T-cell (primary cell): ENCODE results near the gene MAIP1. TPM values are rescaled to one million over a fixed set of nuclear protein-coding genes. Genes with fewer than 3 reads are reported as not detected.

ENCODE experiments used
- ATAC-seq, 4 experiments: fragments of 200-7000 bp in 3 of 4; fragments of 150-1000 bp in 1 of 4; cut with Tn5 transposase; replicated peaks in 1 of 4; 1 replicate in 3 of 4; 2 replicates in 1 of 4; pipeline ENCODE4 v1.10.0; 2021; ENCODE audit warnings: moderate library complexity in 3 of 4, mild to moderate bottlenecking in 2 of 4, moderate number of reproducible peaks in 1 of 4
- CTCF ChIA-PET, 2 donors: fragments of 300-600 bp; sonication (Branson Sonifier 250); formaldehyde crosslinking; loops; one replicate each; lab custom pipeline; 2022; ENCODE audit warnings: antibody characterized with exemption in 2 of 2; lab: Charles Lee
- POLR2A ChIA-PET, 2 donors: fragments of 300-600 bp; sonication (Branson Sonifier 250); formaldehyde crosslinking; loops; one replicate each; lab custom pipeline; 2022; ENCODE audit warnings: antibody characterized with exemption in 2 of 2; lab: Charles Lee
- DNase-seq, 35 experiments: peaks; one replicate each; pipeline versions ENCODE4 v3.0.0 to v3.0.0-alpha.2; 2013 to 2023
- H3K27ac ChIP-seq: one replicate; pipeline ENCODE4 v1.5.1; 2013; ENCODE audit warnings: low read length
- H3K27me3 ChIP-seq, 2 experiments: replicated peaks in 1 of 2; 1 replicate in 1 of 2; 2 replicates in 1 of 2; pipeline versions ENCODE4 v1.6.1 to v1.7.0; 2013; ENCODE audit warnings: low read length in 1 of 2, mixed read lengths in 1 of 2; ENCODE audit not compliant: control insufficient read depth in 2 of 2, insufficient read depth in 2 of 2; ENCODE audit errors: extremely low read depth in 1 of 2
- H3K36me3 ChIP-seq, 2 donors: 1 replicate in 1 of 2; 2 replicates in 1 of 2; pipeline versions ENCODE4 v1.6.1 to v1.7.0; 2013; ENCODE audit warnings: low read length in 1 of 2; ENCODE audit not compliant: control insufficient read depth in 2 of 2, insufficient read depth in 1 of 2; ENCODE audit errors: extremely low read depth in 1 of 2
- H3K4me1 ChIP-seq, 2 experiments: 1 replicate in 1 of 2; 2 replicates in 1 of 2; pipeline versions ENCODE4 v1.6.1 to v1.7.0; 2013; ENCODE audit warnings: low read length in 2 of 2, mixed read lengths in 1 of 2; ENCODE audit not compliant: insufficient read depth in 2 of 2, control insufficient read depth in 1 of 2; ENCODE audit errors: extremely low read depth in 1 of 2
- H3K4me3 ChIP-seq, 2 donors: 1 replicate in 1 of 2; 2 replicates in 1 of 2; pipeline versions ENCODE4 v1.5.1 to v1.7.0; 2013; ENCODE audit warnings: mild to moderate bottlenecking in 2 of 2, low read length in 1 of 2, moderate library complexity in 1 of 2; ENCODE audit not compliant: control insufficient read depth in 1 of 2; ENCODE audit errors: extremely low read depth in 1 of 2
- H3K9me3 ChIP-seq: 2 replicates; pipeline ENCODE4 v1.7.0; 2013
- H3K27ac Mint-ChIP-seq, 2 donors: one replicate each; pipeline ENCODE4 v1.8.0; 2020 to 2021; ENCODE audit warnings: mild to moderate bottlenecking in 2 of 2, mixed read lengths in 2 of 2
- H3K27me3 Mint-ChIP-seq, 2 donors: one replicate each; pipeline ENCODE4 v1.8.0; 2021 to 2022; ENCODE audit warnings: mixed read lengths in 2 of 2
- H3K36me3 Mint-ChIP-seq: one replicate; pipeline ENCODE4 v1.8.0; 2021; ENCODE audit warnings: mixed read lengths
- H3K4me1 Mint-ChIP-seq, 3 donors: one replicate each; pipeline ENCODE4 v1.8.0; 2020 to 2022; ENCODE audit warnings: mixed read lengths in 3 of 3, mild to moderate bottlenecking in 1 of 3
- H3K4me3 Mint-ChIP-seq, 3 donors: one replicate each; pipeline ENCODE4 v1.8.0; 2020 to 2022; ENCODE audit warnings: mild to moderate bottlenecking in 3 of 3, mixed read lengths in 3 of 3, moderate library complexity in 3 of 3
- H3K9me3 Mint-ChIP-seq, 3 donors: one replicate each; pipeline ENCODE4 v1.8.0; 2020 to 2022; ENCODE audit warnings: mixed read lengths in 3 of 3
- WGBS: methylation state at CpG from one replicate; pipeline ENCODE4 v1.1.5; 2013; ENCODE audit warnings: missing lambda C conversion rate; ENCODE audit not compliant: insufficient coverage; 5-methylcytosine and 5-hydroxymethylcytosine counted together
- total RNA-seq, 35 experiments: library from RNA in 6 of 35; stranded (reverse) in 6 of 35; fragments of 120-200 nt in 1 of 35; gene quantifications; one replicate each; pipeline versions ENCODE4 v1.2.1 to v1.2.4 and lab custom pipeline; 2013 to 2026

Gene MAIP1
- total RNA-seq, 5 donors from 2014 or later (not counting 1 experiment from before 2014, with no cell fraction given), result 13.9 to 29.6 (median 14.7) TPM

DNA sequence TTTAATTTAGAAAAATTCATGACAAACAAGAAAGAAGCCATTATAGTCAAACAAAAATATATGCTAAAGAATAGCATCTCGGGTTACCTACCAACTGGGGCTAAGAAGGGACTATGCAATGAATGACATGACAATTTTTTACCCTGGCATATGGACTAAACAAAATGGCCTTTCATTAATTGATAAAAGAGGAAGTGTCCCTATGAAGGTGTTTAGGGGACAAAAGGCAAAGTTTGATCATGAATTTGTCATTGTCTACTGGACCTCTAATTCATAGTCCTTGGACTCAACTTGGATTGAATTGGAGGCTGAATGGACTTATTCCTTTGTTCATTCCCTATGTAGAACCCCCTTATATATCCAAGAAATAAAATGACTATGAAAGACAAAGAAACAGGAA, 12.7 kb downstream of the MAIP1 start:
- Histone ChIP-seq H3K27ac (no peak overlapping the region), H3K36me3 (peaks cover 2 to 35% of the 10 kb centered on the region in 2 donors), H3K4me1 (no peaks in the 10 kb centered on the region), H3K4me3 (no peak overlapping the region), H3K9me3 (no peaks in the 10 kb centered on the region), H3K27me3 (no peaks in the 10 kb centered on the region)
- H3K9me3 Mint-ChIP-seq, result no peaks in the 10 kb centered on the region
- no peak overlapping the region for H3K4me3 Mint-ChIP-seq
- H3K36me3 Mint-ChIP-seq, result peaks cover 37% of the 10 kb centered on the region
- ATAC-seq (no peak), DNase-seq (no peak)
- H3K27ac Mint-ChIP-seq, result no peak overlapping the region
- ChIA-PET CTCF (no interaction called here), POLR2A (no interaction called here)
- no peaks in the 10 kb centered on the region for H3K4me1 Mint-ChIP-seq
- WGBS, result no CpG with 5 or more reads among the region's 1 CpG
- H3K27me3 Mint-ChIP-seq, result no peaks in the 10 kb centered on the region

DNA sequence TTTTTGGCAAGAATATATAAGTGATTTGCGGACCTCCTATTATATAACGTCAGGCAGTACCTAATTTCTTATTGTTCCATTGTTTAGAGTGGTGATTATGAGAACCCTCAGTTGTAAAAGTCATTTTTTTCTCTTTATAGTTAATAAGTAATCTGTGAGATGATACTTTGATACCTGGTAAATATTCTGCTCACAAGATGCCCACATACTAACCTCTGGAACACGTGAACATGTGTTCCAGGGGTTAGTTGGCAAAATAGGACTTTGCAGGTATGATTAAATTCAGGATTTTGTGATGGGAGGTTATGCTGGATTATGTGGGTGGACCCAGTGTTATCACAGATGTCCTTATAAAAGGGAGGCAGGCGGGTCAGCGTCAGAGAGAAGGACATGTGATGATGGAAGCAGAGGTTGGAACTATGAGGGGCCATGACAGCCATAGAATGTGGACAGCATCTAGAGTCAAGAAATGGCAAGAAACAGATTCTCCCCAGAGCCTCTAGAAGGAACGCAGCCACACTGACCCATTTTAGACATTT, 16.8 kb downstream of the MAIP1 start:
- no peak overlapping the region for H3K27ac Mint-ChIP-seq
- ChIA-PET POLR2A (no interaction called here), CTCF (interaction anchor here in 1 of 2 donors (1.4 kb wide), 1 partner anchor 14 kb away, joined by 4 read pairs; no protein-coding TSS in a partner anchor)
- no peaks in the 10 kb centered on the region for H3K27me3 Mint-ChIP-seq
- DNase-seq (no peak), ATAC-seq (no peak)
- H3K27me3 ChIP-seq, result no peaks in the 10 kb centered on the region
- H3K9me3 Mint-ChIP-seq, result peaks cover 0 to 5% (median 0%) of the 10 kb centered on the region in 3 donors
- H3K36me3 ChIP-seq, result peaks cover 0 to 7% of the 10 kb centered on the region in 2 donors
- WGBS, result 100% methylated on average over 1 of the region's 6 CpGs
- H3K9me3 ChIP-seq, result no peaks in the 10 kb centered on the region
- no peaks in the 10 kb centered on the region for H3K4me1 ChIP-seq
- H3K4me3 Mint-ChIP-seq, result no peak overlapping the region
- H3K4me1 Mint-ChIP-seq, result no peaks in the 10 kb centered on the region
- H3K27ac ChIP-seq, result no peak overlapping the region
- no peak overlapping the region for H3K4me3 ChIP-seq
- peaks cover 23% of the 10 kb centered on the region for H3K36me3 Mint-ChIP-seq

DNA sequence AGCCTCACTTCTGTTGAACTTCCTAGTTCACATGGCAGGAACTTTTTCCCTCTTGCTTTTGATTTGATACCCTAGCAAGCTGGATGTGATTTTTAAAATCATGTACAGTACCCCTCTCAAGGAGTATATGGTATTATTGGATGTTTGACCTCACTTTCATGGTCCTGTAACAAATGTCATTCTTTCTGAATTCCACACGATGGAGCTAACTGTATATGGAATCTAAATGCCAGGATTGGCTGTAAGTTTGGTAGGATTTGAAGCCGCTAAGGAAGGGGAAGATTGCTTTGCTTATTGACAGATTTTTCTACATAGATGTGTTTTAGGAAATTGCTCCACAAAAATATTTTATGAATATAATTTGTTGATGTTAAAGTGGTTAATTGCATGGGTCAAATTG, 18.3 kb downstream of the MAIP1 start:
- no peak overlapping the region for H3K27ac Mint-ChIP-seq
- no peaks in the 10 kb centered on the region for H3K9me3 ChIP-seq
- no peak overlapping the region for H3K4me3 ChIP-seq
- no peak overlapping the region for H3K4me3 Mint-ChIP-seq
- no peak overlapping the region for H3K27ac ChIP-seq
- no CpG with 5 or more reads among the region's 2 CpGs for WGBS
- H3K4me1 ChIP-seq, result no peaks in the 10 kb centered on the region
- peaks cover 0 to 3% (median 1%) of the 10 kb centered on the region in 3 donors for H3K4me1 Mint-ChIP-seq
- no peaks in the 10 kb centered on the region for H3K27me3 ChIP-seq
- H3K36me3 Mint-ChIP-seq, result peaks cover 16% of the 10 kb centered on the region
- peaks cover 0 to 4% of the 10 kb centered on the region in 2 donors for H3K36me3 ChIP-seq
- CTCF ChIA-PET, result interaction anchor here (0.7 to 1.8 kb wide), 10 partner anchors 12 to 512 kb away, joined by 3 to 7 read pairs (median 4); no protein-coding TSS in a partner anchor
- ATAC-seq (no peak), DNase-seq (no peak)
- peaks cover 0 to 5% (median 0%) of the 10 kb centered on the region in 3 donors for H3K9me3 Mint-ChIP-seq
- H3K27me3 Mint-ChIP-seq, result no peaks in the 10 kb centered on the region
- POLR2A ChIA-PET, result interaction anchor here in 1 of 2 donors (0.6 kb wide), 1 partner anchor 163 kb away, joined by 4 read pairs; no protein-coding TSS in a partner anchor

- Mint-ChIP-seq H3K4me1 (peaks cover 0 to 5% (median 4%) of the 10 kb centered on the region in 3 donors), H3K4me3 (no peak overlapping the region), H3K27ac (no peak overlapping the region), H3K36me3 (peaks cover 16% of the 10 kb centered on the region), H3K9me3 (peaks cover 0 to 5% (median 0%) of the 10 kb centered on the region in 3 donors), H3K27me3 (no peaks in the 10 kb centered on the region)
- Histone ChIP-seq H3K36me3 (no peaks in the 10 kb centered on the region), H3K9me3 (no peaks in the 10 kb centered on the region), H3K27ac (no peak overlapping the region), H3K4me3 (no peak overlapping the region), H3K4me1 (peaks cover 0 to 4% of the 10 kb centered on the region in 2 experiments), H3K27me3 (peaks cover 0 to 5% of the 10 kb centered on the region in 2 experiments)
- WGBS, result 100% methylated on average over 1 of the region's 3 CpGs
- DNase-seq, result no peak
- ATAC-seq, result no peak
- CTCF ChIA-PET, result interaction anchor here (1.0 kb wide), 2 partner anchors 501 to 506 kb away, joined by 3 to 4 read pairs; no protein-coding TSS in a partner anchor
- POLR2A ChIA-PET, result no interaction called here
These were observed 20.0 kb downstream of the MAIP1 start for GRCh38 chr2:199975273-199975895.

DNA sequence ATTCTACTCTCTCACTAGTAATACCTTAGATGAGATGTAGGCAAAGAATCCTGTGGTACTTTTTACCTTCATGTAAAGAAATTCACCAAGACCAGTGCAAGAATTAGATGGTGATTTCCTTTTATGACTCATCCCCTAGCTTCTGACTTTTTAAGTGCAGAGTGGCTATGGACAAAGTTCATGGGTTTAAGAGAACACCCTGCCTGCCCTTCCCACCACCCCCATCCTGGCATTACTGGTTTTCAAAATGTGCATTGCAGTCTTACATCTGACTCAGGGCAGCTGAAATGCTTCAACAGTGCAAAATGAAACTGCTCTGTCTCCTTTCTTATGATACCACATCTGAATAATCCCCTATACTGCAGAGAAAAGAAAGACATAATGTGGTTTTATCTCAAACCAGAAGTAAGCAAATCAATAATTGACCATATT, 22.6 kb downstream of the MAIP1 start:
- Mint-ChIP-seq H3K36me3 (peaks cover 11% of the 10 kb centered on the region), H3K4me3 (no peak overlapping the region), H3K27ac (no peak overlapping the region), H3K9me3 (peaks cover 0 to 5% (median 0%) of the 10 kb centered on the region in 3 donors), H3K4me1 (peaks cover 0 to 5% (median 4%) of the 10 kb centered on the region in 3 donors), H3K27me3 (no peaks in the 10 kb centered on the region)
- Histone ChIP-seq H3K36me3 (no peaks in the 10 kb centered on the region), H3K27me3 (peaks cover 0 to 5% of the 10 kb centered on the region in 2 experiments), H3K4me3 (no peak overlapping the region), H3K27ac (no peak overlapping the region), H3K9me3 (no peaks in the 10 kb centered on the region), H3K4me1 (peaks cover 0 to 4% of the 10 kb centered on the region in 2 experiments)
- POLR2A ChIA-PET, result no interaction called here
- ATAC-seq (no peak), DNase-seq (no peak)
- CTCF ChIA-PET, result interaction anchor here in 1 of 2 donors (0.7 kb wide), 1 partner anchor 465 kb away, joined by 3 read pairs; no protein-coding TSS in a partner anchor

DNA sequence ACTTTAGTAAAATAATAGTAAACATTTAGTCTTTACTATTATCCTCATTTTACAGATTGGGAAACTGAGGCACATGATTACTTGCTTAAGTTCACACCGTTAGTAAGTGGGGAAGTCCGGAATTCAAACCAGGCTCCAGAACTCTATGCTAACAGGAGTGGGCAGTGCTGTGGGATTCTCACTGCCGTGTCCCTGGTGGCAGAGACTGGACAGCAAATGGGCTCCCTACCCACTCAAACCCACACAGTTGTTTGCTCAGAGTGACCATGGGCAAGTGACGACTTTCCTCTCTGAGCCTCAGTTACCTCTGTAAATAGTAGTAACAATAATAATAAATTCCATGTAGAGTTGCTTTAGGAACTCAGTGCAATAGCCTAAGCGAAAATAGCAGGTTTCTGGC, 24.0 kb downstream of the MAIP1 start:
- H3K27ac ChIP-seq, result no peak overlapping the region
- no peak for DNase-seq
- Mint-ChIP-seq H3K9me3 (peaks cover 0 to 5% (median 0%) of the 10 kb centered on the region in 3 donors), H3K4me3 (no peak overlapping the region), H3K36me3 (peaks cover 8% of the 10 kb centered on the region), H3K27me3 (no peaks in the 10 kb centered on the region), H3K27ac (no peak overlapping the region), H3K4me1 (peaks cover 0 to 5% (median 4%) of the 10 kb centered on the region in 3 donors)
- H3K4me1 ChIP-seq, result peaks cover 0 to 4% of the 10 kb centered on the region in 2 experiments
- ATAC-seq, result no peak
- ChIA-PET POLR2A (interaction anchor here (0.6 kb wide), 2 partner anchors 498 to 499 kb away, joined by 3 to 7 read pairs; no protein-coding TSS in a partner anchor), CTCF (interaction anchor here (1.0 to 2.2 kb wide), 13 partner anchors 10 to 724 kb away, joined by 3 to 25 read pairs (median 7); no protein-coding TSS in a partner anchor)
- H3K9me3 ChIP-seq, result no peaks in the 10 kb centered on the region
- WGBS, result 88% methylated on average over 3 of the region's 5 CpGs
- peaks cover 0 to 5% of the 10 kb centered on the region in 2 experiments for H3K27me3 ChIP-seq
- H3K4me3 ChIP-seq, result no peak overlapping the region
- H3K36me3 ChIP-seq, result no peaks in the 10 kb centered on the region
